ENCODE results near the gene HMGCS2.

GRCh38 chr1:119713749-119714456 lies 54.8 kb downstream of the HMGCS2 start:
- TF ChIP-seq CTCF (IDR thresholded peaks at IDR 0.05; ENCODE audit: low read depth, low read length) = no peak
- no peak for TF ChIP-seq POLR2A (IDR thresholded peaks at IDR 0.05; ENCODE audit: extremely low read depth, insufficient read length)
- no peak for TF ChIP-seq MYC (IDR thresholded peaks at IDR 0.05; ENCODE audit: low read depth, low read length)

Measured in NB4 (cell line).